ENCODE results near the gene ZFR.

The ZFR gene

DNA sequence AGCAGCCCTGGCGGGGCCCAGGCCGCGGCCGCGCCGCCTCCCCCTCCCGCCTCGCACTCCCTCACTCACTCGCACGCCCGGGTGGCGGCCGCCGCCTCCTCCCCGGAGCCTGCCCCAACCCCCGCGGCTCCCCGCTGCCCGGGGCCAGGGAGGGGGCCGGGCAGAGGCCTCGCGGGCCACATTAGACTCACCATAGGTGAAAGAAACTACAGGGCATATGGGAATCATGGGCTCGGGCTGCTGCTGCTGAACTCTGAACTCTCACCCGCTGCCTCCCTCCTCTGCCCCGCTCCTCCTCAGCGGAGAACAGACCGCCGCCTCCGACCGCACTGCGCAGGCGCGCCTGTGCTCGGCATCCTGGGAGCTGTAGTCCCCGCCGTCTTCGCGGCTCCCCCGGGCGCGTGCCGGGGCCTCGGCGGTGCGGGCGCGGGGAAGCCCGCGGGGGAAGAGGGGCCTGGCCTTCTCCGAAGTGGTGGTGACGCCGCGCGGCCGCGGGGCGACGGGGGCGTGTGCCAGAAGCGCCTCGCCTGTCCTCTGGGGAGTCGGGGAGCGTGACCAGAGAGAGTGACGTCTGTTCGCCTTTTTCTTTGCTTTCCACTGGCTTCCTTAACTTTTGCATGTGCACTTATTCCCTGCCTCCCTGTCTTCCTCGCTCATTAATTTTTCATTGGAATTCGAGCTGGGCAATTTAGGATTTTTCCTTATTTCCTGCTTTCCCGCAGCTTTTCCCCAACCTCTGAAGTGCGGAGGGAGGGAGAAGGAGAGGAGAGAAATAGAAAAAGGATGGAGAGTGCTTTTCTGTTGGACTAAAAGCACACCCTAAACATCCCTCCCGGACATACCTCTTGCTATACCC is at the start of gene ZFR:
Gene ZFR, minus strand, starts transcription at position 310 of the 856 bp plus-strand sequence. Its CDS starts 82 bp downstream, at position 228.
- Histone ChIP-seq H3K4me1 (ENCODE audit: control insufficient read depth in 5 of 5, insufficient read depth in 5 of 5, low read length in 5 of 5) (peaks cover 0 to 22% (median 21%) of the 10 kb centered on the region in 5 donors), H3K9ac (ENCODE audit: low read length in 5 of 5) (peak within 1 kb of the TSS; percentile 78 to 96 (median 90)), H3K27me3 (ENCODE audit: control insufficient read depth in 5 of 5, insufficient read depth in 4 of 5, low read length in 5 of 5) (no peaks in the 10 kb centered on the region), H3K4me3 (ENCODE audit: low read depth in 1 of 5, low read length in 5 of 5) (peak within 1 kb of the TSS; percentile 79 to 89 (median 82)), H3K27ac (ENCODE audit: low read depth, low read length) (peak within 1 kb of the TSS; percentile 89), H3K9me3 (ENCODE audit: control insufficient read depth in 5 of 5, low read length in 5 of 5) (no peaks in the 10 kb centered on the region), H3K36me3 (ENCODE audit: control insufficient read depth in 5 of 5, insufficient read depth in 5 of 5, low read length in 5 of 5) (peaks cover 0 to 2% (median 0%) of the 10 kb centered on the region in 5 donors)

DNA sequence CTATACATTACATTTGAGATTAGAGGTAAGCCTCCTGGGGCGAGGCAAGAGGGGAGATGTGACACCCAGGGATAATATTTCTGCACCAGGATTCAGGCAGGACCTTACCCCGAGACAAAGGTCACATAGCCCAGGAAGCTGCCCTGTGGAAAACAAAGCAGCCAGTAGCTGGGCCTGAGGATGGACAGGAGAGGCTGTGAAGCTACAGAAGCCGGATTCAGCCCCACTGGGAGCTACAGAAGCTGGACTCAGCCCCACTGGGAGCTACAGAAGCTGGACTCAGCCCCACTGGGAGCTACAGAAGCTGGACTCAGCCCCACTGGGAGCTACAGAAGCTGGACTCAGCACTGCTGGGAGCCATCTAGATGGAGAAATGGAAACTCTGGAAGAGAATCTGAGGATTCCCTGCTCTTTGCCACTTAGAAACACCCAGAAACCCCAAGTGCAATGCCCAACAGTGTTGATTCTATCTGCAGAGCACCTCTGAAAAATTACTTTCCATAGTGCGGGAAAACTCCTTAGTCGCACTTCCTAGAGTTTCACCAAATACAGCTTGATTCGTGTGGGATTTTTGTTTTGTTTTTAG is 46.5 kb upstream of the ZFR start:
- Histone ChIP-seq H3K27ac (ENCODE audit: low read depth, low read length) (no peak overlapping the region), H3K36me3 (ENCODE audit: control insufficient read depth in 5 of 5, insufficient read depth in 5 of 5, low read length in 5 of 5) (no peaks in the 10 kb centered on the region), H3K4me1 (ENCODE audit: control insufficient read depth in 5 of 5, insufficient read depth in 5 of 5, low read length in 5 of 5) (peaks cover 0 to 15% (median 8%) of the 10 kb centered on the region in 5 donors), H3K27me3 (ENCODE audit: control insufficient read depth in 5 of 5, insufficient read depth in 4 of 5, low read length in 5 of 5) (no peaks in the 10 kb centered on the region), H3K9me3 (ENCODE audit: control insufficient read depth in 5 of 5, low read length in 5 of 5) (no peaks in the 10 kb centered on the region), H3K9ac (ENCODE audit: low read length in 5 of 5) (no peak overlapping the region), H3K4me3 (ENCODE audit: low read depth in 1 of 5, low read length in 5 of 5) (no peak overlapping the region)

DNA sequence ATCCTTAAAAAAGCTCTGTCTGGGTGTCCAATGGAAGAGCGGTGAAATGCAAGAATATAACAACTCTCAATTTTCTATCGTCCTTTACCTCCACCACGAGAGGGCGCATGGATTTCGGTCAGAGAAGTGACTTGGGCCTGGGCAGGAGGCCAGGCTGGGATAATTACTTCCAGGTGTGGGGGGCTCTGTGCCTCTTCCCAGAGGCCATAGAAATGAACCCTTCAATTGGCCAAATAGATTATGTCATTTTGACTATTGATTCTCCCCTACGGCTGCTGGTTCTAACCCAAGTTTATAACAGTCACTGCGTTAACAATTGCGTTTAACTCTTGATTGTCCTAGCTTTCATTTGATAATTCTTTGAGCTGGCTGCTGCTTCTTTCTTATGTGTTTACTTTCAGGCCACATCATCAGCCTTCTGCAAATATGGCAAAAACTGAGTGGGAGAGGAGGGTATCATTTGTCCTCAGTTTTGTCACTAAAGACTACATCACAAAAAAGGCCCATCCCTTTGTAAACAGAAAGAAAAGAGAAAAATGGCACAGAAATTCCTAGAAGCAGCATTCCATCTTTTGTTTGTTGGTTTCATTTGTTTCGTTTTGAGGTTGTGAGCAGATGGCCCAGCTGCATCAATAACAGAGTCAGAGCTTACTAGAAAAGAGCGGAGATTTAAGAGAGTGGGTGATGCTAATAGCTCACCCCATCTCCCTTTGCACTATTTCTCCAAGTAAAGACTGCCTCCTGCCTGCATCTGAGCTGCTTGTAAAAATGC is 45.4 kb upstream of the ZFR start:
- H3K9ac ChIP-seq (ENCODE audit: low read length in 5 of 5) = no peak overlapping the region
- no peaks in the 10 kb centered on the region for H3K9me3 ChIP-seq (ENCODE audit: control insufficient read depth in 5 of 5, low read length in 5 of 5)
- H3K27me3 ChIP-seq (ENCODE audit: control insufficient read depth in 5 of 5, insufficient read depth in 4 of 5, low read length in 5 of 5) = no peaks in the 10 kb centered on the region
- no peaks in the 10 kb centered on the region for H3K36me3 ChIP-seq (ENCODE audit: control insufficient read depth in 5 of 5, insufficient read depth in 5 of 5, low read length in 5 of 5)
- peaks cover 0 to 15% (median 8%) of the 10 kb centered on the region in 5 donors for H3K4me1 ChIP-seq (ENCODE audit: control insufficient read depth in 5 of 5, insufficient read depth in 5 of 5, low read length in 5 of 5)
- H3K27ac ChIP-seq (ENCODE audit: low read depth, low read length) = no peak overlapping the region
- no peak overlapping the region for H3K4me3 ChIP-seq (ENCODE audit: low read depth in 1 of 5, low read length in 5 of 5)

DNA sequence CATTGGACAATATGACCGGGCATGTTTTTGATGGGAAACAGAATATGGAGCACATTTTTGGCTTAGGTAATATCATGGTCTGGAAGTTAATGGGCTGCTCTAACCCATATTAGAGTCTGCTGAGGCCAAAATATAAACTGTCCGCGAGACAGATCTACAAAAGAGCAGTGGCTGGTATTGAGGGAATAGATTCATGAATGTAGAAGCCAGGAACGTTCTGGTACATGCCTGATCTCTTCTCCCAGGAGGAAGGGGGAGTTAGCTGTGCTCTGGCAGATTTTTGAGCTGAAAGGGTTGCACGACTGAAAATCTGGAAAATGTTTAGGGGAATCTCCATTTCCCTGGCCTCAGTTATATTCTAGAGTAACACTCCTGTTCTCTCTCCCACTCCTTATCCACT is 42.9 kb upstream of the ZFR start:
- Histone ChIP-seq H3K4me3 (ENCODE audit: low read depth in 1 of 5, low read length in 5 of 5) (no peak overlapping the region), H3K4me1 (ENCODE audit: control insufficient read depth in 5 of 5, insufficient read depth in 5 of 5, low read length in 5 of 5) (peaks cover 0 to 15% (median 8%) of the 10 kb centered on the region in 5 donors), H3K27me3 (ENCODE audit: control insufficient read depth in 5 of 5, insufficient read depth in 4 of 5, low read length in 5 of 5) (no peaks in the 10 kb centered on the region), H3K9ac (ENCODE audit: low read length in 5 of 5) (peak overlapping the region in 1 of 5 donors; percentile 7), H3K27ac (ENCODE audit: low read depth, low read length) (no peak overlapping the region), H3K36me3 (ENCODE audit: control insufficient read depth in 5 of 5, insufficient read depth in 5 of 5, low read length in 5 of 5) (no peaks in the 10 kb centered on the region), H3K9me3 (ENCODE audit: control insufficient read depth in 5 of 5, low read length in 5 of 5) (no peaks in the 10 kb centered on the region)

DNA sequence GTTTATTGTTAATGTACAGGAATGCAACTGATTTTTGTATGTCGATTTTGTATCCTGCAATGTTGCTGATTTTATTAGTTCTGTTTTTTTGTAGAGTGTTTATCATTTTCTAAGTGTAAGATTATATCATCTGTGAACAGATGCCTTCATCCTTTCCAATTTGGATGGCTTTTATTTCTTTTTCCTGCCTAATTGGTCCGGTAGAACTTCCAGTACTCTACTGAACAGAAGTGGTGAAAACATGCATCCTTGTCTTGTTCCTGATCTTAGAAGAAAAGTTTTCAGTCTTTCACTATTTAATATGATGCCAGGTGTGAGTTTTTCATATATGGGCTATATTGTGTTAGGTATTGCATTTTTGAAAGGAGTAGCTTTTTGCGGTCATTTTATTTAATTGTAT is 42.5 kb upstream of the ZFR start:
- no peaks in the 10 kb centered on the region for H3K27me3 ChIP-seq (ENCODE audit: control insufficient read depth in 5 of 5, insufficient read depth in 4 of 5, low read length in 5 of 5)
- H3K36me3 ChIP-seq (ENCODE audit: control insufficient read depth in 5 of 5, insufficient read depth in 5 of 5, low read length in 5 of 5) = no peaks in the 10 kb centered on the region
- no peaks in the 10 kb centered on the region for H3K9me3 ChIP-seq (ENCODE audit: control insufficient read depth in 5 of 5, low read length in 5 of 5)
- H3K4me3 ChIP-seq (ENCODE audit: low read depth in 1 of 5, low read length in 5 of 5) = no peak overlapping the region
- peaks cover 0 to 15% (median 8%) of the 10 kb centered on the region in 5 donors for H3K4me1 ChIP-seq (ENCODE audit: control insufficient read depth in 5 of 5, insufficient read depth in 5 of 5, low read length in 5 of 5)
- no peak overlapping the region for H3K27ac ChIP-seq (ENCODE audit: low read depth, low read length)
- no peak overlapping the region for H3K9ac ChIP-seq (ENCODE audit: low read length in 5 of 5)

DNA sequence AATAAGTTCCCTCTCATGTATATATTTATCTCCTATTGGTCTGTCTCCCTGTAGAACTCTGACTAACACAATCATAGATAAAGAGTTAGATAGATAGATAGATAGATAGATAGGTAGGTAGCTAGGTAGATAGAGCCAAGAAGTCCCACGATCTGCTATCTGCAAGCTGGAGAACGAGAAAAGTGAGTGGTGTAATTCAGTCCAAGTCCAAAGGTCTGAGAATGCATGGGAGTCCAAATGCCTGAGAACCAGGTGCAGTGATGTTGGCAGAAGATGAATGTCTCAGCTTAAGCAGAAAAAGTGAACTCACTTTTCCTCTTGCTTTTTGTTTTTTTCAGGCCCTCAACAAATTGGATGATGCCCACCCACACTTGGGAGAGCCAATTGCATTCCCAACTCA is 37.7 kb upstream of the ZFR start:
- no peaks in the 10 kb centered on the region for H3K36me3 ChIP-seq (ENCODE audit: control insufficient read depth in 5 of 5, insufficient read depth in 5 of 5, low read length in 5 of 5)
- no peak overlapping the region for H3K4me3 ChIP-seq (ENCODE audit: low read depth in 1 of 5, low read length in 5 of 5)
- H3K27ac ChIP-seq (ENCODE audit: low read depth, low read length) = no peak overlapping the region
- H3K9ac ChIP-seq (ENCODE audit: low read length in 5 of 5) = no peak overlapping the region
- H3K9me3 ChIP-seq (ENCODE audit: control insufficient read depth in 5 of 5, low read length in 5 of 5) = no peaks in the 10 kb centered on the region
- H3K27me3 ChIP-seq (ENCODE audit: control insufficient read depth in 5 of 5, insufficient read depth in 4 of 5, low read length in 5 of 5) = no peaks in the 10 kb centered on the region
- H3K4me1 ChIP-seq (ENCODE audit: control insufficient read depth in 5 of 5, insufficient read depth in 5 of 5, low read length in 5 of 5) = no peaks in the 10 kb centered on the region

DNA sequence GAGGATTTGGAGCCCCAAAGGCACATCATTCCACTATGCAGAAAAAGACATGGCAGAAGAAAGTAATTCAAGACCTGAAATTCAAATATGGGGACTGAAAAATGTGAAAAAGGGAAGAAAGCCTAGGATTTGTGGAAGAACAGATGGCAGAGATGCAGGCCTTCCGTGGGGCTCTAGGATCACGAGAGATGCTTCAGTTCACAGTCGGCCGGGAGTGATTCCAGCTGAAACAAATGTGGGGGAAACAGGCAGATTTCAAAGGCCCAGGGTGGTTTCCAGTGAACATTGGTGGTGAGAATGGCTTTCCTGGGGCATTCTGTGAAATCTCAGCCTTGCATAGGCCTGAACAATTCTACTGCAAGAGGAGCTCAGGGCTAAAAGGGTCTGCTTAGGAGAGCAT is 34.6 kb upstream of the ZFR start:
- Histone ChIP-seq H3K36me3 (ENCODE audit: control insufficient read depth in 5 of 5, insufficient read depth in 5 of 5, low read length in 5 of 5) (no peaks in the 10 kb centered on the region), H3K27ac (ENCODE audit: low read depth, low read length) (no peak overlapping the region), H3K4me1 (ENCODE audit: control insufficient read depth in 5 of 5, insufficient read depth in 5 of 5, low read length in 5 of 5) (peaks cover 1 to 15% (median 9%) of the 10 kb centered on the region in 5 donors), H3K9me3 (ENCODE audit: control insufficient read depth in 5 of 5, low read length in 5 of 5) (no peaks in the 10 kb centered on the region), H3K27me3 (ENCODE audit: control insufficient read depth in 5 of 5, insufficient read depth in 4 of 5, low read length in 5 of 5) (no peaks in the 10 kb centered on the region), H3K4me3 (ENCODE audit: low read depth in 1 of 5, low read length in 5 of 5) (no peak overlapping the region), H3K9ac (ENCODE audit: low read length in 5 of 5) (no peak overlapping the region)

DNA sequence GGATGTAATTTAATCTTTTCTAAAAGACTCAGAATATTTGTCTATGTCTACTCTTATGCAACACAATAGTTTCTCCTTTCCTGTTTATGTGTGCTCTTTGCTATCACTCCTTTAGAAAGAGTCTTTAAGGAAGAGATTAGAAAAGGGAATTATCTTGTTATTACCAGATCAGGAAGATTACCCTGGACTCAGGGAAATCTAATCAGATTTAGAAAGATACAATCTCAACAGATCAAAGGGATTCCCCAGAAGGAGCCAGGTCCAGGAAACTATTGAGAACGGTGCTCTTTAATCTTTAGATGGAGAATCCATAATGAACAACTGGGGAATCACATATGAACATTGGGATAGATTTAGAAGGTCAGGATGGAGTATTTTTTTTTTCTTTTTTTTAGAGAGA is 32.4 kb upstream of the ZFR start:
- no peak overlapping the region for H3K9ac ChIP-seq (ENCODE audit: low read length in 5 of 5)
- no peaks in the 10 kb centered on the region for H3K27me3 ChIP-seq (ENCODE audit: control insufficient read depth in 5 of 5, insufficient read depth in 4 of 5, low read length in 5 of 5)
- no peak overlapping the region for H3K27ac ChIP-seq (ENCODE audit: low read depth, low read length)
- H3K4me1 ChIP-seq (ENCODE audit: control insufficient read depth in 5 of 5, insufficient read depth in 5 of 5, low read length in 5 of 5) = peaks cover 1 to 17% (median 12%) of the 10 kb centered on the region in 5 donors
- no peaks in the 10 kb centered on the region for H3K36me3 ChIP-seq (ENCODE audit: control insufficient read depth in 5 of 5, insufficient read depth in 5 of 5, low read length in 5 of 5)
- no peaks in the 10 kb centered on the region for H3K9me3 ChIP-seq (ENCODE audit: control insufficient read depth in 5 of 5, low read length in 5 of 5)
- no peak overlapping the region for H3K4me3 ChIP-seq (ENCODE audit: low read depth in 1 of 5, low read length in 5 of 5)

DNA sequence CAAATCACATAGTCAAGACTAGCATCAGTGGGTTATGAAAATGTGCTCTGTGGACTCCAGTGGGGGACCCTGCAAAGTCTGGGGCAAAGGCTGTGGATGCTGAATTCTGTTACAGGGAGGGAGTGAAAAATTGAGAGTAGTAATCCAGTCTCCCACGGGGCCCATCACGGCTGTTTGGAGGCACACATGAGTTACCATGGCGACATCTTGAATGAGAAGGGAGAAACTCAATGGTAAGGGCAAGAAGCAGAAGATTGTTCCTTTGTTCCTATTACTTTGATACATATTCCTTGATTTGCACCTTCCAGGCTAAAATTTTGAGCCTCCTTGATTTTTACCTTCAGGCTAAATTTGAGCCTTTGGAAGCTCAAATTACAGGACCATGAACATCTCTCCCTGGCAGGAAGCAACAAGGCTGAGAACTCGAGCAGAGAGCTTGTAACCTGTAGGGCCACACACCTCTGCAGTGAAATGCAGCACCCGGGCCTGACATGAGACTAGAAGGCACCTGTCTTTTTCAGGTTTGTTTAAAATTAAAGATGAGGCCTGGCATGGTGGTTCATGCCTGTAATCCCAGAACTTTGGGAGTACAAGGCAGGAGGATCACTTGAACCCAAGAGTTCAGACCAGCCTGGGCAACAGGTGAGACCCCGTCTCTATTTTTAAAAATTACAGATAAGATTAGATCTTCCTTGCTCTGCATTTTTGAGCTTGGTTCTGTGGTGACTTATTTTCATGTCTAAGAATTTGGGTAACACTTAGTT is 31.0 kb upstream of the ZFR start:
- no peak overlapping the region for H3K4me3 ChIP-seq (ENCODE audit: low read depth in 1 of 5, low read length in 5 of 5)
- peaks cover 1 to 17% (median 12%) of the 10 kb centered on the region in 5 donors for H3K4me1 ChIP-seq (ENCODE audit: control insufficient read depth in 5 of 5, insufficient read depth in 5 of 5, low read length in 5 of 5)
- no peaks in the 10 kb centered on the region for H3K9me3 ChIP-seq (ENCODE audit: control insufficient read depth in 5 of 5, low read length in 5 of 5)
- no peaks in the 10 kb centered on the region for H3K27me3 ChIP-seq (ENCODE audit: control insufficient read depth in 5 of 5, insufficient read depth in 4 of 5, low read length in 5 of 5)
- no peaks in the 10 kb centered on the region for H3K36me3 ChIP-seq (ENCODE audit: control insufficient read depth in 5 of 5, insufficient read depth in 5 of 5, low read length in 5 of 5)
- H3K9ac ChIP-seq (ENCODE audit: low read length in 5 of 5) = no peak overlapping the region
- H3K27ac ChIP-seq (ENCODE audit: low read depth, low read length) = no peak overlapping the region
